ENCODE measurements around the gene GCAT.

DNA sequence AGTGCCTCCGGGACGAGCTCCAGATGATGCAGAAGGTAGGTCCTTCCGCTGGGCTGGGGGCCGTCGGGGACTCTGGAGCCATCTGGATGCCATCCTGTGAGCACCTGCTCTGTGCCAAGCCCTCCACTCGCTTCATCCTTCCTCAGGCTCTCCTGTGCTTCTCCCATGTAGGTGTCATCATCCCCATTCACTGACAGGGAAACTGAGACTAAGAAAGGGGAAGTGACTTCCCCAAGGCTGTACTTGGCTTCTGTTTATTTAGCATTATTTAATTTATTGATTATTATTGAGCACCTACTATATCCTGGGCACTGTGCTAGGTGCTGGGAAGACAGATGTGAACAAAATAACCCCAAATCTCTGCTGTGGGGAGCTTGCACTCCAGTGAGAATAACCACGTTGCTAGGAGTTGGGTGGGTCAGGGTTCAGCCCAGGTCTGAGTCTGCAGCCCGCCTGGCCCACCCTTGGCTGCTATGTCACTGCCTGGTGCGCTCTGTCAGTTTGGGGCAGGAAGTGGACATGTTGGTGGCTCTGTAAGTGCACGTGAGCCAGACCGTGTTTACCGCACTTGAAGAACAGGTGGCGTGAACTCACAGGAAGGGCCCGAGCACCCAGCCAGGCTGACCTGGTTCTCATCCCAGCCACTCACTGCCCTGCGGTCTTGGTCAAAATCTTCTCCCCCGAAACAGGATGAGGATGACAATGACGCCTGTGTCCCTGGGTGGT, 35.9 kb upstream of the GCAT start:
- TF ChIP-seq EP300 (IDR thresholded peaks at IDR 0.05) (no peak), POLR2A (IDR thresholded peaks at IDR 0.05) (no peak)
- TF ChIP-seq, protein P1, sequence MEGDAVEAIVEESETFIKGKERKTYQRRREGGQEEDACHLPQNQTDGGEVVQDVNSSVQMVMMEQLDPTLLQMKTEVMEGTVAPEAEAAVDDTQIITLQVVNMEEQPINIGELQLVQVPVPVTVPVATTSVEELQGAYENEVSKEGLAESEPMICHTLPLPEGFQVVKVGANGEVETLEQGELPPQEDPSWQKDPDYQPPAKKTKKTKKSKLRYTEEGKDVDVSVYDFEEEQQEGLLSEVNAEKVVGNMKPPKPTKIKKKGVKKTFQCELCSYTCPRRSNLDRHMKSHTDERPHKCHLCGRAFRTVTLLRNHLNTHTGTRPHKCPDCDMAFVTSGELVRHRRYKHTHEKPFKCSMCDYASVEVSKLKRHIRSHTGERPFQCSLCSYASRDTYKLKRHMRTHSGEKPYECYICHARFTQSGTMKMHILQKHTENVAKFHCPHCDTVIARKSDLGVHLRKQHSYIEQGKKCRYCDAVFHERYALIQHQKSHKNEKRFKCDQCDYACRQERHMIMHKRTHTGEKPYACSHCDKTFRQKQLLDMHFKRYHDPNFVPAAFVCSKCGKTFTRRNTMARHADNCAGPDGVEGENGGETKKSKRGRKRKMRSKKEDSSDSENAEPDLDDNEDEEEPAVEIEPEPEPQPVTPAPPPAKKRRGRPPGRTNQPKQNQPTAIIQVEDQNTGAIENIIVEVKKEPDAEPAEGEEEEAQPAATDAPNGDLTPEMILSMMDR (IDR thresholded peaks at IDR 0.05), result no peak
